ENCODE results near the gene ITGB7. TPM values are rescaled to one million over a fixed set of nuclear protein-coding genes. Genes with fewer than 3 reads are reported as not detected.

ITGB7 gene
- total RNA-seq, 2 donors from 2014 or later, result 2.3 to 4.9 TPM

GRCh38 chr12:53212931-53213330 is 5.9 kb upstream of the ITGB7 start:
- TF ChIP-seq CTCF (IDR thresholded peaks at IDR 0.05), result no peak
- TF ChIP-seq POLR2A (IDR thresholded peaks at IDR 0.05), result no peak
- peaks cover 19% of the 10 kb centered on the region for H3K4me1 ChIP-seq
- DNase-seq, result no peak
- WGBS, 2 donors, result 37 to 57% methylated on average over 5 to 12 of the region's 12 CpGs
- H3K4me3 ChIP-seq, result no peak overlapping the region
- H3K9me3 ChIP-seq, result no peaks in the 10 kb centered on the region
- ATAC-seq, result no peak
- no peak overlapping the region for H3K27ac ChIP-seq
- H3K27me3 ChIP-seq, result no peaks in the 10 kb centered on the region
- H3K36me3 ChIP-seq (replicated peaks in 1 of 2; ENCODE audit: insufficient read depth in 1 of 2, low read depth in 2 of 2), result peaks cover 0 to 6% of the 10 kb centered on the region in 2 donors
- intact Hi-C loops (cut with DNase I), result loop anchor here (5.0 kb wide), 2 partner anchors 44 to 74 kb away; no protein-coding TSS in a partner anchor

- TF ChIP-seq POLR2A (IDR thresholded peaks at IDR 0.05), result no peak
- TF ChIP-seq CTCF (IDR thresholded peaks at IDR 0.05), result peak in 3 of 7 experiments; percentile 1 to 31 (median 31)
- no peaks in the 10 kb centered on the region for H3K27me3 ChIP-seq
- WGBS, 2 donors, result 86 to 89% methylated on average over 11 to 13 of the region's 13 CpGs
- intact Hi-C loops (cut with DNase I), result loop anchor here (5.0 kb wide), 2 partner anchors 46 to 76 kb away; no protein-coding TSS in a partner anchor
- H3K4me1 ChIP-seq, result peaks cover 8% of the 10 kb centered on the region
- ATAC-seq, result no peak
- H3K4me3 ChIP-seq, result no peak overlapping the region
- DNase-seq, result peak in 1 of 4 donors; percentile 36
- H3K36me3 ChIP-seq (replicated peaks in 1 of 2; ENCODE audit: insufficient read depth in 1 of 2, low read depth in 2 of 2), result peaks cover 0 to 6% of the 10 kb centered on the region in 2 donors
- H3K9me3 ChIP-seq, result no peaks in the 10 kb centered on the region
- no peak overlapping the region for H3K27ac ChIP-seq
Observed at GRCh38 chr12:53211476-53212381, 4.7 kb upstream of the ITGB7 start.

GRCh38 chr12:53210843-53211242 is 3.8 kb upstream of the ITGB7 start:
- DNase-seq, result no peak
- H3K36me3 ChIP-seq (replicated peaks in 1 of 2; ENCODE audit: insufficient read depth in 1 of 2, low read depth in 2 of 2), result peaks cover 0 to 6% of the 10 kb centered on the region in 2 donors

GRCh38 chr12:53208877-53209463 is 1.9 kb upstream of the ITGB7 start:
- peaks cover 0 to 6% of the 10 kb centered on the region in 2 donors for H3K36me3 ChIP-seq (replicated peaks in 1 of 2; ENCODE audit: insufficient read depth in 1 of 2, low read depth in 2 of 2)
- 43 to 65% methylated on average over 7 of the region's 7 CpGs for WGBS, 2 donors
- TF ChIP-seq CTCF (IDR thresholded peaks at IDR 0.05) (no peak), POLR2A (IDR thresholded peaks at IDR 0.05) (no peak)
- H3K9me3 ChIP-seq, result no peaks in the 10 kb centered on the region
- no peaks in the 10 kb centered on the region for H3K27me3 ChIP-seq
- intact Hi-C loops (cut with DNase I), result no loop called here
- no peak overlapping the region for H3K27ac ChIP-seq
- H3K4me3 ChIP-seq, result no peak overlapping the region
- DNase-seq (no peak), ATAC-seq (no peak)
- H3K4me1 ChIP-seq, result peaks cover 8% of the 10 kb centered on the region

More at GRCh38 chr12:53210843-53211242, 3.8 kb upstream of the ITGB7 start:
- Histone ChIP-seq H3K27ac (no peak overlapping the region), H3K9me3 (no peaks in the 10 kb centered on the region), H3K4me3 (no peak overlapping the region), H3K27me3 (no peaks in the 10 kb centered on the region), H3K4me1 (peaks cover 8% of the 10 kb centered on the region)
- intact Hi-C loops (cut with DNase I), result loop anchor here (5.0 kb wide), 2 partner anchors 46 to 76 kb away; no protein-coding TSS in a partner anchor
- 75 to 85% methylated on average over 4 of the region's 4 CpGs for whole genome bisulfite sequencing, 2 donors
- ATAC-seq, result no peak
- TF ChIP-seq CTCF (IDR thresholded peaks at IDR 0.05) (no peak), POLR2A (IDR thresholded peaks at IDR 0.05) (no peak)

All from body of pancreas (tissue), 4 donors.